GM18502 (cell line): ENCODE measurements around the gene TSPAN15.
"Not testable (repeated sequence)": the region's sequence is repeated elsewhere in the genome, so short reads cannot be mapped to it uniquely, and the experiment has no call there.

Experiments
- ATAC-seq: cut with Tn5 transposase; IDR thresholded peaks from one replicate; pipeline ENCODE4 v1.9.1; 2021; ENCODE audit warnings: mild to moderate bottlenecking; ENCODE audit not compliant: unreplicated experiment, poor library complexity

TSPAN15 gene

GRCh38 chr10:69443354-69443753, 7.9 kb upstream of the TSPAN15 start:
- ATAC-seq = no peak

- ATAC-seq = no peak
Measured at GRCh38 chr10:69445041-69445440, 6.2 kb upstream of the TSPAN15 start.

- ATAC-seq = no peak
Measured at GRCh38 chr10:69446229-69446628, 5.0 kb upstream of the TSPAN15 start.

GRCh38 chr10:69446650-69447151, 4.6 kb upstream of the TSPAN15 start:
- ATAC-seq = no peak

GRCh38 chr10:69449841-69450240, 1.4 kb upstream of the TSPAN15 start:
- peak; percentile 69 for ATAC-seq

GRCh38 chr10:69450395-69450794, 870 bp upstream of the TSPAN15 start:
- ATAC-seq = not testable (repeated sequence)

- ATAC-seq = no peak
Measured at GRCh38 chr10:69451784-69452251, 553 bp downstream of the TSPAN15 start.

- ATAC-seq = no peak
Measured at GRCh38 chr10:69452676-69453415, 1.6 kb downstream of the TSPAN15 start.

GRCh38 chr10:69453795-69454194, 2.5 kb downstream of the TSPAN15 start:
- ATAC-seq = no peak

- ATAC-seq = no peak
Measured at GRCh38 chr10:69455006-69455763, 3.9 kb downstream of the TSPAN15 start.

GRCh38 chr10:69456880-69457693, 5.8 kb downstream of the TSPAN15 start:
- no peak for ATAC-seq

- ATAC-seq = no peak
Measured at GRCh38 chr10:69457771-69458237, 6.5 kb downstream of the TSPAN15 start.

GRCh38 chr10:69458430-69459100, 7.3 kb downstream of the TSPAN15 start:
- ATAC-seq = no peak

GRCh38 chr10:69459101-69459790, 8.0 kb downstream of the TSPAN15 start:
- ATAC-seq = no peak

GRCh38 chr10:69459893-69460575, 8.8 kb downstream of the TSPAN15 start:
- no peak for ATAC-seq

- ATAC-seq = no peak
Measured at GRCh38 chr10:69460576-69461242, 9.4 kb downstream of the TSPAN15 start.

- no peak for ATAC-seq
Measured at GRCh38 chr10:69461243-69462025, 10.2 kb downstream of the TSPAN15 start.
